GM18951 (cell line): ENCODE measurements around the gene USP15.
"Not testable (repeated sequence)": the region's sequence is repeated elsewhere in the genome, so short reads cannot be mapped to it uniquely, and the experiment has no call there.

Experiments
- POLR2A ChIP-seq: IDR thresholded peaks from 4 replicates; pipeline ENCODE4 v1.6.1; 2011; ENCODE audit warnings: mild to moderate bottlenecking; ENCODE audit not compliant: insufficient read length, insufficient read depth; ENCODE audit errors: extremely low read depth
- in situ Hi-C: fragments of 300-500 bp; cut with MboI; formaldehyde crosslinking; loops from one replicate; pipeline ENCODE4 v1.12.0; 2022; ENCODE audit warnings: low sequenced_read_pairs, mixed read lengths, inconsistent platforms; ENCODE audit not compliant: unreplicated experiment

USP15 gene

GRCh38 chr12:62426089-62426488 is 165.9 kb downstream of the USP15 start:
- TF ChIP-seq POLR2A = no peak
- in situ Hi-C loops = loop anchor here (10.0 kb wide), 1 partner anchor 629 kb away; no protein-coding TSS in a partner anchor

- TF ChIP-seq POLR2A = no peak
- in situ Hi-C loops = loop anchor here (10.0 kb wide), 1 partner anchor 625 kb away; no protein-coding TSS in a partner anchor
These were observed 169.3 kb downstream of the USP15 start for GRCh38 chr12:62429457-62429856.

- TF ChIP-seq POLR2A = no peak
- in situ Hi-C loops = no loop called here
These were observed 174.5 kb downstream of the USP15 start for GRCh38 chr12:62434494-62435302.

GRCh38 chr12:62435303-62436163 is 175.3 kb downstream of the USP15 start:
- no peak for TF ChIP-seq POLR2A
- in situ Hi-C loops = no loop called here

- in situ Hi-C loops = no loop called here
These were observed 175.9 kb downstream of the USP15 start for GRCh38 chr12:62436164-62436503.

GRCh38 chr12:62438098-62438692 is 178.0 kb downstream of the USP15 start:
- in situ Hi-C loops = no loop called here
- TF ChIP-seq POLR2A = no peak

More at GRCh38 chr12:62436164-62436503, 175.9 kb downstream of the USP15 start:
- no peak for TF ChIP-seq POLR2A

GRCh38 chr12:62446754-62447452 is 186.7 kb downstream of the USP15 start:
- no peak for TF ChIP-seq POLR2A
- in situ Hi-C loops = no loop called here

- in situ Hi-C loops = no loop called here
- no peak for TF ChIP-seq POLR2A
These were observed 188.2 kb downstream of the USP15 start for GRCh38 chr12:62448436-62448835.

- in situ Hi-C loops = not testable (repeated sequence)
These were observed 195.2 kb downstream of the USP15 start for GRCh38 chr12:62455429-62455828.

- no peak for TF ChIP-seq POLR2A
- in situ Hi-C loops = no loop called here
These were observed 198.4 kb downstream of the USP15 start for GRCh38 chr12:62458626-62459025.

GRCh38 chr12:62459976-62460375 is 199.8 kb downstream of the USP15 start:
- in situ Hi-C loops = no loop called here
- TF ChIP-seq POLR2A = no peak

GRCh38 chr12:62461171-62461837 is 201.1 kb downstream of the USP15 start:
- in situ Hi-C loops = not testable (repeated sequence)

- in situ Hi-C loops = not testable (repeated sequence)
These were observed 203.0 kb downstream of the USP15 start for GRCh38 chr12:62463252-62463651.
